ENCODE results near the gene DAP3.

DNA sequence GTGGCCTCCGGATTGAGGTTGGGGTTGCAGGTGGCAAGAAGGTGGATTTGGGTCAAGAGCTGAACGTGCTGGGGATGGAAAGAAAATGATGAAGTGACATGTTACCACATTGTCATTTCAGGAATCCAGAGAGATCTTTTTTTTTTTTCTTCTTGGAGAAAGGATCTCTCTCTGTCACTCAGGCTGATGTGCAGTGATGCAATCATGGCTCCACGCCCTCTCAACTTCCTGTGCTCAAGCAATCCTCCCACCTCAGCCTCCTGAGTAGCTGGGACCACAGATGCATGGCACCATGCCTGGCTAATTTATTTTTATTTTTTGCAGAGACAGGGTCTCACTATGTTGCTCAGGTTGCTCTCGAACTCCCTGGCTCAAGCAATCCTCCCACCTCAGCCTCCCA, 87.5 kb downstream of the DAP3 start:
- TF ChIP-seq, protein P1, sequence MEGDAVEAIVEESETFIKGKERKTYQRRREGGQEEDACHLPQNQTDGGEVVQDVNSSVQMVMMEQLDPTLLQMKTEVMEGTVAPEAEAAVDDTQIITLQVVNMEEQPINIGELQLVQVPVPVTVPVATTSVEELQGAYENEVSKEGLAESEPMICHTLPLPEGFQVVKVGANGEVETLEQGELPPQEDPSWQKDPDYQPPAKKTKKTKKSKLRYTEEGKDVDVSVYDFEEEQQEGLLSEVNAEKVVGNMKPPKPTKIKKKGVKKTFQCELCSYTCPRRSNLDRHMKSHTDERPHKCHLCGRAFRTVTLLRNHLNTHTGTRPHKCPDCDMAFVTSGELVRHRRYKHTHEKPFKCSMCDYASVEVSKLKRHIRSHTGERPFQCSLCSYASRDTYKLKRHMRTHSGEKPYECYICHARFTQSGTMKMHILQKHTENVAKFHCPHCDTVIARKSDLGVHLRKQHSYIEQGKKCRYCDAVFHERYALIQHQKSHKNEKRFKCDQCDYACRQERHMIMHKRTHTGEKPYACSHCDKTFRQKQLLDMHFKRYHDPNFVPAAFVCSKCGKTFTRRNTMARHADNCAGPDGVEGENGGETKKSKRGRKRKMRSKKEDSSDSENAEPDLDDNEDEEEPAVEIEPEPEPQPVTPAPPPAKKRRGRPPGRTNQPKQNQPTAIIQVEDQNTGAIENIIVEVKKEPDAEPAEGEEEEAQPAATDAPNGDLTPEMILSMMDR (IDR thresholded peaks at IDR 0.05) = no peak
- no peak for TF ChIP-seq POLR2AphosphoS5 (IDR thresholded peaks at IDR 0.05)
- no peak for TF ChIP-seq POLR2A (IDR thresholded peaks at IDR 0.05; ENCODE audit: low read depth)
- TF ChIP-seq EP300 (IDR thresholded peaks at IDR 0.05) = no peak
